HG03159 (cell line): ENCODE measurements around the gene QRFP.

Source experiments
- ATAC-seq: cut with Tn5 transposase; IDR thresholded peaks from one replicate; pipeline ENCODE4 v1.9.1; 2021; ENCODE audit warnings: mild to moderate bottlenecking, moderate library complexity; ENCODE audit not compliant: unreplicated experiment

QRFP gene

DNA sequence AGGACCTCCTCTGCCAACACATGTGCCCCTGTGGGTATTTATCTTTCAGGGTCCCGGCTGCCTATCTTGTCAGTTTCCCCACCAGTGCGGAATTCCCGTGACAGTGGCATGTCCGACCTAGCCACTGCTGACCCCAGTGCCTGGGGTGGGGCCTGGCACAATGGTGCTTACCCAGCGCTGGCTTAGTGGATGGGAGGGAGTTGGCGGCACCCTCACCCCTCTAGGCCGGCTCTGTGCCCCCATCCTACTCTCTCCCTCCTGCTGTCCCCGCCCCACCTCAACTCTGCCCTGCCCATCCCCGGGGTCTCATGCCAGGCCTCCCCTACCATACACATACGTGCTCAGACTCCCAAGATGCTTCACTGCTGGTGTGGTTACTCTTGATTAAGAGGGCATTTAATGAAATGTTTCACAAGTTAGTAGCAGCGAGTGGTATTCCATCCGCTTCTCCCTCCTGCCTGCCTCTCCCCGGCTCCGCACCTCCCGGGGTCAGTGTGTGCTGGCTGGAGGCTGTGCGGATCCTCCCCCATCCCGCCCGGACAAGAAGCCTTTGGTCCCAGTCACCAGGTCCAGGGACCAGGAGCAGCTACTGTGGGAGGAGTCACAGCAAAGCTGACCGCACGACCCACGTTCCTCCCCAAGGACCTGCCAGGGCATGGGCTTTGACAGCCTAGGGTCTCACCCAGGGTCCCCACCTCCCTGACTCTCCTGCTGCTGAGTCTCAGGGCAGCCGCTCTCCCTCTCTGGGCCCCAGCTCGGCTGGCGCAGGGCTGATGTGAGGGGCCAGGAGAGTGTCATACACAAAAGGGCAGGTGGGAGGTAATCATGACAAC, 9.5 kb upstream of the QRFP start:
- ATAC-seq = no peak

DNA sequence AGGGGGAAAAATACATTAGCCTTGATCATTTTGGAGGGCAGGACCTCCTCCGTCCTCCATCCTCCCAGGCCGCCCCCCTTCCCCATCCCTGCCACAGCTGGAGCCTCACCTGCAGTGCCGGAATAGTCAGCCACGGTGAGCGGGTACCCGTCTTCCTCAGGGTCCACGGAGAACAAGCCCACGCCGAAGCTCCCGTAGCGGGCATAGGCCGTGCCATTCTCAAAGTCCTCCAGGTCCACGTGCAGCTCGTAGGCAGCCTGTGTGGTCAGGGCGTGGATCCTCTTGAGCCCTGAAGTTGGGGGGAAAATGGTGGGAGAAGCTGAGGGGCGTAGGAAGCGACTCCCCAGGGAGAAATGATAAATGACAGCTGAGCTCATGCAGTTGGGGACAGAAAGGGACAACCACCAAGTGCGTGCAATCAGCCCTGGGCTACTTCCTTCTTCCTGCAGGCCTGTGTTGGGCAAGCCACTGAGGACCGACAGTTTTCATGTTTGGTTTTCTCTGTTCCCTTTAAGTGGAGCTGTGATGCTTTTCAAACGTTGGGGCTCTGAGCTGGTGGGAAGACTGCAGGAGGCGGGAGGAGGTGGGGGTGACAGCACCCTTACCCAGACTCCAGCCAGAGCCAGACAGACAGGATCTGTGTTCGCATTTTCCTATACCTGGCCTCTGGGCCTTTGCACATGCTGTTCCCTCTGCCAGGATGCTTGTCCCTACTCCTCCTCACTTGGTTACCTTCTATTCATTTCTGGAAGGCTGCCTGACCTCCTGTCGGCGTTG, 8.7 kb upstream of the QRFP start:
- ATAC-seq = no peak

DNA sequence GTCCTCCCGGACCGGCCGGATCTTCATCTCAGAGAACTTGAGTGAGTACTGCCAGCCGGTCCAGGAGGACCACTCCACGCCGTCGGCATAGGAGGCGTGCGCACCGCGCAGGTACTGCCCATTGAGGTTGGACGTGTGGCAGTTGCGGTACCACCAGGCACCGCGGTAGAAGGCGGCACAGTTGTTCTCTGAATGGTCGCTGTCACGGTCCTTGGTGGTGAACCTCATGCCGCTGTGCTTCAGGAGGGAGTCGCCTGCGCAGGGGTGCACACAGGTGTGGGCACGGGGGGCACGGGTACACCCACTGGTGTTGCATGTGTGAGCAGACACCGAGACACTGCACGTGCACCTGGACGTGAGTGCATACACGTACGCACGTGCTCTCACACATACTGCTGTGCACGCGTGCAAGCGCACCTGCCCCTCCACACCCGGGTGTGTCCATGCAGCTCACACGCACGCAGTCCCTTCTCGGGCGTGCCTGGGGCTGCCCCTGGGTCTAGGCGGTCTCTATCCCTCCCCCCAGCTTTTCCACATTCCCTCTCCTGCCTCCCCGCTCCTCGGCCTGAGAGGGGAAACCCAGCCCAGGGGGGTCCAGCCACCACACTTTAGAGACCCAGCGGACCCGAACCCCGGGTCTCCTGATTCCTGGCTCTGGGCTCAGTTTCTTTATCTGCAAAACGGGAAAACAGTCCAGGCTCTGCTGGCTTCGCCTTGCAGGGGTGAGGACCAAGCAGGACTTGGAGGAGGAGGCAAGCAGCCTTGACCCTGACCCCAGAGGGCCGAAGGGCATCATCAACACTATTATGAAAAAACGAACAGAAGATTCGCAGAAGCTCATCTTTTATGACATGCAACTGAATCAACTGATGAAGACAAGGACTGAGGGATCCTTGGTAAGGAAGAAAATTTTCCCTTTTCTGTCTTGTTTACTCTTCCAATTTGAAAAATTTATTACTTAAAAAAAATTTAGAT, 7.7 kb upstream of the QRFP start:
- no peak for ATAC-seq

DNA sequence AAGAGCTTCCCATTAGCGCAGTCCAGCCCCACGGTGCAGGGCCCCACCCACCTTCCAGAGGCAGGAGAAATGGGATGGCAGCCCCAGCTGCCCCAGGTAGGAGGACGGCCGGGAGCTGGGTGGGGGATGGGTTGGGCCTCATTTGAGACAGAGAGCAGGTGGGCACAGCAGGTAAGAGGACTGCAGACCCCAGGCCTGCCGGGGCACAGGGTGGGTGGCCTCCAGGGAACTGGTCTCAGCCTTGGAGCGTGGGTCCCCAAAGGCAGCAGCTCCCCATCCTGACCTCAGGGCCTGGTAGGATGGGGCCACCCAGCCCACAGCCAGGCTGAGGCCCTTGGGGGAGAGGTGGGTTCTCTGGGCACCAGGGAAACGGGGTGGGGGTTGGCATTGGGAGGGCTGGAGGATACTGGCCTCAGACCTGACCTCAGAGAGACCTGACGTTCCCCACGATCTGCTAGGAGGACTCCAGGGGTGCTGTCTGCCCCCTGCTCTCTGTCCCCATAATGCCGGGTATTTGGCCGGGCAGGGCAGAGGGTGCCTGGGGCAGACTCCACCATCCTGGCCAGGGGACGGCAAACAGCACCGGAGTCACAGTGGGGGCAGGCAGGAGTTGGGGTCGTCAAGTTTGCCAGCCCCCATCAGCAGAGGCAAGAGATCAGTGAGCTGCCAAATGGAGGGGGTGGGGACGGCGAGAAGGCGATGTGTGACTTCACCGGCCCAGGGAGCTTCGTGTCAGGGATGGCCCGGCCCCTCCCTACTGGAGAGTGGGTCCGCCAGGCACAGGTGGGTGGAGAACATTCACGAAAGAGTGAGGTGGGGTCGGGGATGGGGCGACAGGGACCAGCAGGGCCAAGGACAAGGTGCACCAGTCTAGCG, 6.8 kb upstream of the QRFP start:
- no peak for ATAC-seq

DNA sequence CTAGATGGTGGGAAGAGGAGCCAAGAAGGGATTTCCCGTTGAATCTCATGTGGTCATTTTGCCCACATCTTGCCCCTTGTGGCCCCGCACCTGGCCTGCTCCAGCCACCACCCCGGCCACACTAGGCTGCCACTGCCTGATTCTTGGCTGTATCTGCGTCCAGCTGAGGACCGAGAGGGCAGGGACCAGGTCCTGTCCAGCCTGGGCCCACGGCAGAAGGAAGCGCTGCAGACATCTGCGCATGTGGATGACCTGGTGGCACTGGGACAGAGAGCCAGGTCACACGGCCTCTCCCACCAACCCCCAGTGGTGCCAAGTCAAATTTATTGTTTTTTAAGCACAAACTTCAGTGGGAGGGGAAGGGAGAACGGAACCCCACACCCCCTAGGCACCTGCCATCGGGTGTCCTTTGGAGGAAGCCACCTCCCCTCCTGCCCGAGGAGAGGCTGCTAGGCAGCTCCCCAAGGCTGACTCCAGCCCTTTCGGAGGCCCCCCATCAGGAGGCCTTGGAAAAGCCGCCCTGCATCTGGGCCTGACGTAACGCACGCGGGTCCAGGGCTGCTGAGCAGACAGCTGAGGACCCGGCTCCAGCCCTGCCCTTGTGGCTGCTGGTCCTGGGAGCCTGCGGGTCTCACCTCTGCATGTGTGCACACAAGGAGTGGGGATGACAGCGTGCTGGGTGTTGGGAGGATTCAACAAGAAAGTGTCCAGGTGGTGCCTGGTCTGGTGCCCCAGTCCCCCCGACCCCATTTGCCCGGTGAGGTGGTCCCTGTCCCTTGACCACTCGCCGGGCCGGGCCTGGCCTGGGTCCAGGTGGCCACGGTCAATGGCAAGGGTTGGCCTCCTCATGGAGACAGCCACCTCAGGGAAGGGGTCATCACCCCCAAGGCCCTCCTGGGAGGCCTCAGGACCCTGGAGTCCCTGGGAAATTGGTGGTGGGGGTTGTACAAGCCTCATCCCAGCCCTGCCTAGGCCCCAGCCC, 5.9 kb upstream of the QRFP start:
- ATAC-seq = no peak

DNA sequence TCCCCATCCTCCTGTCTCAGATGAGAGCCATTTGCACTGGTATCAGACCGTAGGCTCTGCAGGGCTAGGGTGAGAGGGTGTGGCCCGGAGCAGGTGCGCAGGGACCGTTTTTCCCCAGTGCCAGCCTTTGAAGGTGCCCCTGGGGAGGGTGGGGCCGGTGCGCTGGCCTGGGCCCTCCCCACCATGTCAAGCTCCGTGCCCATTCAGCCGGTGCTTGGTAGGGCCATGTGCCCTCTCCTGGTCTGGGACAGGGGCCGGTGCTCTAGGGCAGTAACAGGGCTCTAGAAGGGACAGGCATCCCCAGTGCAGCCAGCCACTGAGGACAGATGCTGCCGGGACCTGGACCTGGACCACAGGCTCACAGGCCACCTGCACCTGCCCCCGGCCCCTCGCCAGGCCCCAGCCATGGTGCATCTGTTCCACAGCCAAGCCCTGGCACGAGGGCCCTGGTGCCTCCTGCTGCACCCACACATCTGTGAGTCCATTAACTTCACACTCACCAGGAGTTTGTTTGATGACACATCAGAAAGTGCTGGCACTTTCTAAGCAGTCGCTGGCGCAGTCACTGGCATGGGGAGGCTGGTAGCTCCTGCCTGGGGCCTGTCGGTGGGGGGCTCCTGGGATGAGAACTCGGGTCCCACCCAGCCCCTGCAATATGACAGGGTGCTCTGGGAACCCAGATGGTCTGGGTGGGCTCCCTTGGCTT, 5.0 kb upstream of the QRFP start:
- ATAC-seq = no peak

DNA sequence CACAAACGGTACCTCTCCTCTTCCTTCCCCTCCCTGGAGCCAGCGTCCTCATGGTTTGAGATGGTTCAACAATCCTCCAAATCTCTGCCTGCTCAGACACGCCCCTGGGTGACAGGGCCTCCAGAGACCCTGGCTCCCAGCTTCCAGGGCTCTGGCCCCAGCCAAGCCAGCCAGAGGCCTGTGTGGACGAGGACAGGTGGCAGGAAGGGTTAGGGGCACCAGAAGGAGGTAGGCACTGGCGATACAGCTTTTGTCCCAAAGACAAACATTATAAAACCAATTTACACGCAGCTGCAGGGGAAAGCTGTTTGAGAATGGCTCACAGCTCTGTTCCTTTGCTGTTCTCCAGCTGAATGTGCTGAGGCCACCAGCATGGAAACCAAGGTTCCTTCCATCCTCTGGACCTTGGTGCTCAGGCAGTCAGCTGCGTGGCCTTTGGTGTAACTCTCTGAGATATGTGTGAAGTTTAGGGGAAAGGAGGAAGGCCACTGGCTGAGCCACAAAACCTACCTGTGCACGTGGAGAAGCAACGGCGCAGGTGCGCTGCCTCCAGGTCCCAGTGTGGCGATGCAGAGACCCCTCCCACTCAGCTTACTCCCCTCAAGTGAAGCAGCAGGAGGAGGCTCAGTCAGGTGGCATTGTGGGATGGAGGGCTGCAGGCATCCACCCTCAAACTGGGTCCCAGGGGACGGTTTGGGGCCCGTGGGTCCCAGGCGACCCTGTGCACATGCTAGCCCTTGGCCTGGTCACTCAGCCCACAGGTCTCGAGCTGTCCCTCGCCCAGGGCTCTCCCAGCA, 4.3 kb upstream of the QRFP start:
- ATAC-seq = no peak

DNA sequence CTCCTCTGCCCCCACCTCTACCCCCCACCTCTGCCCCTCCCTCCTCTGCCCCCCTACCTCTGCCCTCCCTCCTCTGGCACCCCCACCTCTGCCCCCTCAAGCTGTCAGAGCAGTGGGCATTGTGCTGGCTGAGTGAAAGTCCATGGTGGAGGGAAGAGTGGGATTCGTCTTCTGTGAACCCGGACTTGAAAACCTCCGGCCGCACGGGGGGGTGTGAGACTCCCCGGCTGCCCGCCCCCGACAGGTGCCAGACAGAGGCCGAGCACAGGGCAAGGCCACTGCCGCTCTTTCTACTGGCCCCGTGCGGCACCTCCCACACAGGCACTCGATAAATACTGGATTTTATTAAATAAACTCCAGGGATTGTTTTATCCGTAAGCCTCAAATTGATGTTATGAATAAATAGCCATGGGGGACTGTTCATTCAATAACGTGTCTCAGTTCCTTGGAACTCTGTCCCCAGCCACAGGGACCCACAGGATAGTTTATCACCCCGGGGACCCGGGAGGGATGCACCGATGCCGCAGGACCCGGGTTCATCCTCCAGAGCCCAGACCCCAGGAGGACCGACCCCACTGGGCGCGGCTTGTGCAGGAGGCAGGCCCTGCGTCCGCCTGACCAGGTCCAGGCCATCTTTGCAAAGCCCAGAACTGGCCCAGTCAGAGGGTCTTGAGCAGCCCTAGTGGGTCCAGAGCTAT, 2.6 kb upstream of the QRFP start:
- no peak for ATAC-seq

DNA sequence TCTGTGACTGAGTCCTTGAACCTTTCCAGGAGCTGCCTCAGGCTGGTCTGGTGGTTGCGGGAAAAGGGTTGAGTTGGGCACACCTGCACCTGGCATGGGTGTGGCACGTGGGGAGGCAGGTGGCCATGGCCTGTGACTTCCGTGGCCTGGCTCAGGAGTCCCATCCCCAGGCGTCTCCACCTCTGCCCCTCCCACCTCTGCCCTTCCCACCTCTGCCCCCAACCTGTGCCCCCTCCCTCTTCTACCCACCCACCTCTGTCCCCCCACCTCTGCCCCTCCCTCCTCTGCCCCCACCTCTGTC, 1.9 kb upstream of the QRFP start:
- ATAC-seq = no peak

DNA sequence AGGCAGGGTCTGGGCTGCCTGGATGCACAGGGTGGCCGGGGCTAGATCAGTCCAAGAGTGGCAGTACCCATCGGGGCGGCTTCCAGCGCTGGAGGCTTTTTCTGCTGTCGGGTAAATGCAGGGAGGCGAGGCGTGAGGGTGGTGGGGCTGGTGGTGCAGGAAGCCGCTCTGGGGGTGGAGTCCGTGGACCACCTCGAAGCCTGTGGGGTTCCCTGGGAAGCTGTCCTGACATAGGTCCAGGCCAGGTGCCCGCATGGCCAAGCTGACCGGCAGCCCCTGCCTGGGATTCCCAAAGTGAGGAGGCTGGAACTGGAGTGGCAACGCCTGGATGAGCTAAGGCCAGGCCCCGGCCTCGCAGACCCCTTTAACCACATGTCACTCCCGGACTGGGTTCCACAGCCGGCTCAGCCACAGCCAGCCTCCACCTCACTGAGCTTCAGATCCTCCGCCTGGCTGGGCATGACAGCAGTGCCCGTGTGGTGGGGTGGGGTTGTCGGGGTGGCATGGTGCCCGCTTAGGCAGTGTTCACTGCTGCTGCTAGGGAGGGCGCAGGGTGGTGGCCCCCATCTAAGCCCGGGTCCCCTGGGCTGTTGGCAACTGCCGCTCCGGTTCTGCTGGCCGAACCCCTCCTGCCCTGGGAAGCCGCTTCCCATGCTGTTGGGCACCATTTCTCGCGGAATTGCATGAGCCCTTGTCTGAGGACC, 1.4 kb upstream of the QRFP start:
- no peak for ATAC-seq

DNA sequence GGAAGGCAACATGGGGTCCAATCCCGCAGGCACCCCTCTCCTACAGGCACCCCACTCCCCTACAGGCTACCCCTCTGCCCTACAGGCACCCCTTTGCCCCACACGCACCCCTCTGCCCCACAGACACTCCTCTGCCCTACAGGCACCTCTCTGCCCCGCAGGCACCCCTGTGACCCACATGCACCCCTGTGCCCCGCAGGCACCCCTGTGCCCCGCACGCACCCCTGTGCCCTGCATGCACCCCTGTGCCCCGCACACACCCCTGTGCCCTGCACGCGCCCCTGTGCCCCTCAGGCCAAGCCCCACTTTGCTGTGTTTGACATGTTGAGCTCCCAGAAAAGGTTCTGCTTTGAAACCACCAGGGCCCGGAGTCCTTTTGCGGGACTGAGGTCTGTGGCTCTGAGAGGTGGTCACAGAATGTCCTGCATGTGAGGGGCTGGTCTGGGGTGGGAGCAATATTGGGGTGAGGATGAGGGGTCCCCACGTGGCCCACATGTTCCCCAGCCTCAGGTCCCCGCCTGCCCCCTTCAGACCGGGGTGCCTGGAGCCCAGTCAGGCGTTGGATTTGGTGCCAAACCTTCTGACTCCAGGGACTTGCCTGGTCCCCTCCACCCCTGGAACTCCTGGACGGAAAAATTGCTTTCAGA, 616 bp upstream of the QRFP start:
- ATAC-seq = no peak

DNA sequence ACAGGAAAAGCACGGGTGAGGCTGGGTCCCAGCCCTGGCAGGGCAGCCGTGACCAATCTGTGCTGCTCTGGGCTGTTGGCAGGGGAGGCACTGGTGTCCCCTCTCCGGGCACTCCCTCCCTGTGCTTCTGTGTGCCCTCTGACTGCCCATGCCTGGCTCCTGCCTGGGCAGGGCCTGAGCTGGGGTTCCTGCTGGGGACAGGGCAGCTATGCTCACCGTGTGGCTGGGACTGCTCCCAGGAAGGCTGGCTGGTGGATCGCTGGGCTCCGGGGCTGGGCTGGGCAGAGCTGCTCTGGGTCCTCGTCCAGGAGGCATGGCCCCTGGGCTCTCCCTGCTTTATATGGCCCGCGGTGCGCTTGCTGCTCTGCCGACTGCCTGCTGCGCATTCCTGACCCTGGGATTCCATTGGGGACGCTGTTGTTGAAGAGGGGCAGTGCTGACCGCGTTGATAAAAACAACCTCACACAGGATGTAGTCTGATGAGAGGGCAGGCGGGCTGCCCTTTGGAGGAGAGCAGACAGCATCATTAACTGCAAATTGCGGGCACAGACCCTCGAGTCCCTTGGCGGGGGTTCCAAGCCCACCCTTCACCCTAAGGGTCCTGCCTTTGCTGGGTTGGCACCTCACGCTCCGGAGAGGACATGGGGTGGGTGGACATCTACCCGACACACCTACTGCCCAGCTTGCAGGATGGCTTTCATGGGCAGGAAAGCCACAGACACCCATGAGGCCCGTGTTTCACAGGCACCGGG, 955 bp downstream of the QRFP start:
- no peak for ATAC-seq

DNA sequence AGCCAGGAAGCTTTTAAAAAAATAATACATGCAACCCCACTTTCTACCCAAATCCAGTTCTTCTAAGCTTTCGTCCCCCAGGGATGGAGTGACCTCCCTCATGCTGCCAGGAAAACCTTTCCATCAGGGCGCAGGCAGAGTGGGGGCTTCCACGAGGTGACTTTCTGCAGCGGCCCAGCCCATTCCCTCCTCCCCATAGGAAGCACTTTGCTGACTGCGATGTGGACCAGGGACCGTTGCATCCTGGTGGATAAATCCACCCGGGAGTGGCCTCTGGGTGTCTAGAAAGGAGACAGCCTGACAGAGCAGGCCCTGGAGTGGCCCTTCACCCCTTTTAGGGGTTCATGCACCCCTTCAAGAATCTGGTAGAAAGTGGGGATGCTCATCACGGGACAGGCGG, 1.6 kb downstream of the QRFP start:
- ATAC-seq = no peak

DNA sequence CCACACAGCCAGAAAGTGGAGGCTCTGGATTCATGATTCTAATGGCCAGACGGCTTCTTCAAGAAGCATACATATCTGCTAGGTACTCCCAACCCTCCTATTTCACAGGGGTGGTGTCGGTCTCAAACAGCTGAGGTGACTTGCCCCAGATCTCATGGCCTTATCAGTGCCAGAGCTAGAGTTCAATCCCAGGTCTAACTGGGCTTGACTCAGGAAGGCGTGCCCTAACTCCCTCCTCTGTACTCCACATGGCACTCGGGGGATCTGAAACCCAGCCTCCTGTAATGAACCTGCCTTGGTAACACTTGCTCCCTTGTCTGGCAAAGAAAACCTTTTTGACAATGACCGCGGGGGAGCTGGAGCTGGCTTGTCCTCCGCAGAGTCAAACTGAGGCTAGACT, 2.1 kb downstream of the QRFP start:
- no peak for ATAC-seq

DNA sequence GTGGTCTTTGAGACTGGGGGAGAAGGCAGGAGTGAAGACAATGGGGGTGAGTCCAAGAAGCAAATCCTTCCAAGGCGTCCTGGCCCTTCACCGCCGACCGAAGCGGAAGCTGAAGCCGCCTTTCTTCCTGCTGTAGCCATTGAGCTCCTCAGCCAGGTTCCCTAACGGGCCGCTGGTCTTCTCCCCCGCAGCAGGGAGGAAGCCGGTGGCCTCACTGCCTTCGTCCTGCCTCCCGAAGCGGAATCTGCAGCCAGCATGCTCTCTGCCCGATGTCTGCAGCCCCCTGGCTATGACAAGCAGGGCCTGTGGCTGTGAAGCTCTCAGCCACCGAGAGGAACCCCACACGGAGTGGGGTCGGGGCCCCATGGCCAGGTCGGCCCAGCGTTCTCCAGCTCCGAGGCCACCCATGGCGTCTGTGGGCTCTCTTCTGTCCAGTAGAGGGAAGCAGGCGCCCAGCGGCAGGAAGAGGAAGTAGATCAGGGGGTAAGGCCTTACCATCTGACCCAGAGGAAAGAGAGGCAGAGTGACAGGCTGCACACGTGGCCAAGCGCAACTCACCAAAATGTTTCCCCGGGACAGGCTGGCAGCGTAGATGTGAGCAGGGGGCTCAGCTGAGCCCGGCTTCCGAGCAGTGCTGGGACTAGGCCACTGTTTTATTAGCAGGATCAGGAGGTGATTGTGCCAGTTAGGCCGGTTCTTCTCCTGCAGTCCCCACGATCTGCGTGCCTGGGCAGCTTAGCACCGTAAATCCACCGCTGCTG, 3.1 kb downstream of the QRFP start:
- no peak for ATAC-seq
